GM19035 (cell line): ENCODE results near the gene EDN2.

ENCODE experiments used
- ATAC-seq: cut with Tn5 transposase; IDR thresholded peaks from one replicate; pipeline ENCODE4 v1.9.1; 2021; ENCODE audit not compliant: unreplicated experiment

EDN2 gene

GRCh38 chr1:41483960-41484401, 502 bp downstream of the EDN2 start:
- ATAC-seq: no peak

GRCh38 chr1:41483001-41483850, 1.3 kb downstream of the EDN2 start:
- ATAC-seq: no peak

- no peak for ATAC-seq
These were observed 2.3 kb downstream of the EDN2 start for GRCh38 chr1:41482001-41482765.

GRCh38 chr1:41481109-41481775, 3.2 kb downstream of the EDN2 start:
- ATAC-seq: no peak

GRCh38 chr1:41480204-41481108, 4.0 kb downstream of the EDN2 start:
- no peak for ATAC-seq

- no peak for ATAC-seq
These were observed 4.7 kb downstream of the EDN2 start for GRCh38 chr1:41479808-41480160.

- ATAC-seq: no peak
These were observed 5.3 kb downstream of the EDN2 start for GRCh38 chr1:41479000-41479807.

GRCh38 chr1:41478118-41478748, 6.2 kb downstream of the EDN2 start:
- ATAC-seq: no peak

GRCh38 chr1:41476807-41477361, 7.6 kb downstream of the EDN2 start:
- no peak for ATAC-seq

- no peak for ATAC-seq
These were observed 8.5 kb downstream of the EDN2 start for GRCh38 chr1:41475859-41476567.

GRCh38 chr1:41475346-41475745, 9.1 kb downstream of the EDN2 start:
- no peak for ATAC-seq

- no peak for ATAC-seq
These were observed 9.8 kb downstream of the EDN2 start for GRCh38 chr1:41474490-41475271.

- ATAC-seq: no peak
These were observed 10.6 kb downstream of the EDN2 start for GRCh38 chr1:41473738-41474362.

GRCh38 chr1:41471658-41472057, 12.8 kb downstream of the EDN2 start:
- no peak for ATAC-seq

GRCh38 chr1:41469706-41470105, 14.8 kb downstream of the EDN2 start:
- ATAC-seq: no peak

- no peak for ATAC-seq
These were observed 16.2 kb downstream of the EDN2 start for GRCh38 chr1:41468122-41468762.

GRCh38 chr1:41467673-41468072, 16.8 kb downstream of the EDN2 start:
- ATAC-seq: no peak
